GM12801 (cell line): ENCODE data around the gene FAM186B.

Experiments used
- TF ChIP-seq, protein P1 (sequence below): IDR thresholded peaks from one replicate; pipeline ENCODE4 v1.5.1; 2011; ENCODE audit warnings: control low read depth; ENCODE audit not compliant: insufficient read length; ENCODE audit errors: extremely low read depth

FAM186B gene

DNA sequence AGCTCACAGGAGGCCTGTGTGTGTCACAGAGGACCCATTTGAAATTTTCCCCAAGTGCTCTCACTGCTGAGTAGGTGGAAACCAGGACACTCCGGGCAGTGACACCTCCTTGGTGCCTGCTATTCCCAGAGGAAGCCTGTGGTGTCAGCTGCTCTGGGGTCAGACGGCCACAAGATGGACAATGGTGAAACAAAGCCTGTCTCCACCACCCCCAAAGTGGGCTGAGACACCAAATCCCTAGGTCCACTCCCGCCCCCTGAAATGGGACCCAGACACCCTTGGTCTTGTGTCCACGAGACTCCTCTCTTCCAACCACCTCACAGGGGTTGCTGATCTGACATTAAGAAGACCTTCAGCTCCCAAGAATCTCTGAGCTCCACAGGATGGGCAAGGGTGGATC, 59.6 kb downstream of the FAM186B start:
- TF ChIP-seq, protein P1, sequence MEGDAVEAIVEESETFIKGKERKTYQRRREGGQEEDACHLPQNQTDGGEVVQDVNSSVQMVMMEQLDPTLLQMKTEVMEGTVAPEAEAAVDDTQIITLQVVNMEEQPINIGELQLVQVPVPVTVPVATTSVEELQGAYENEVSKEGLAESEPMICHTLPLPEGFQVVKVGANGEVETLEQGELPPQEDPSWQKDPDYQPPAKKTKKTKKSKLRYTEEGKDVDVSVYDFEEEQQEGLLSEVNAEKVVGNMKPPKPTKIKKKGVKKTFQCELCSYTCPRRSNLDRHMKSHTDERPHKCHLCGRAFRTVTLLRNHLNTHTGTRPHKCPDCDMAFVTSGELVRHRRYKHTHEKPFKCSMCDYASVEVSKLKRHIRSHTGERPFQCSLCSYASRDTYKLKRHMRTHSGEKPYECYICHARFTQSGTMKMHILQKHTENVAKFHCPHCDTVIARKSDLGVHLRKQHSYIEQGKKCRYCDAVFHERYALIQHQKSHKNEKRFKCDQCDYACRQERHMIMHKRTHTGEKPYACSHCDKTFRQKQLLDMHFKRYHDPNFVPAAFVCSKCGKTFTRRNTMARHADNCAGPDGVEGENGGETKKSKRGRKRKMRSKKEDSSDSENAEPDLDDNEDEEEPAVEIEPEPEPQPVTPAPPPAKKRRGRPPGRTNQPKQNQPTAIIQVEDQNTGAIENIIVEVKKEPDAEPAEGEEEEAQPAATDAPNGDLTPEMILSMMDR: no peak

GRCh38 chr12:49543914-49544815, 61.3 kb downstream of the FAM186B start:
- TF ChIP-seq, protein P1: no peak

DNA sequence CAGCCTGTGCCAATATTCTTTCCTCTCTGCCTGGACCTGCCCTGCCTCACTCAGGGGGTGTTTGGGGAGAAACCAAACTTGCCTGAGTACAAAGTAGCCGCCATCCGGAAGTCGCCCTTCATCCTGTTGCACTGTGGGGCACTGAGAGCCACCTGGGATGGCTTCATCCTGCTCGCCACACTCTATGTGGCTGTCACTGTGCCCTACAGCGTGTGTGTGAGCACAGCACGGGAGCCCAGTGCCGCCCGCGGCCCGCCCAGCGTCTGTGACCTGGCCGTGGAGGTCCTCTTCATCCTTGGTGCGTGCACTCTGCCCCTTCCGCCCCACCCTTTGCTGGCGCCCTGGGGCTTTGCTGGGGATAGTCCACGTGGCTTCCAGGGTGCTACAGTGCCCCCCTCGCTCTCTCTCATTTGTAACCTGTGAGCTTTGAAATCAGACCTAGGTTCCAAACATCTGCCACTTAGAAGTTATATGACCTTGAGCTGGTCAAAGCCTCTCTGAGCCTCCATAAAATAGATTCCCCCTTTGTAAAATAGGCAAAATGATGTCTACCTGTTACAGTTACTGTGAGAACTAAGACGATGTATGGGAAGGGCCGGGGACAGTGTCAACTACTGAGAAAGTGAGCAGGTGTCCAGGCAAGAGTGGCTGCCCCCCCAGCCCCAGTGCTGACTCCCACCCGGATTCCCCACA, 62.1 kb downstream of the FAM186B start:
- TF ChIP-seq, protein P1: no peak

DNA sequence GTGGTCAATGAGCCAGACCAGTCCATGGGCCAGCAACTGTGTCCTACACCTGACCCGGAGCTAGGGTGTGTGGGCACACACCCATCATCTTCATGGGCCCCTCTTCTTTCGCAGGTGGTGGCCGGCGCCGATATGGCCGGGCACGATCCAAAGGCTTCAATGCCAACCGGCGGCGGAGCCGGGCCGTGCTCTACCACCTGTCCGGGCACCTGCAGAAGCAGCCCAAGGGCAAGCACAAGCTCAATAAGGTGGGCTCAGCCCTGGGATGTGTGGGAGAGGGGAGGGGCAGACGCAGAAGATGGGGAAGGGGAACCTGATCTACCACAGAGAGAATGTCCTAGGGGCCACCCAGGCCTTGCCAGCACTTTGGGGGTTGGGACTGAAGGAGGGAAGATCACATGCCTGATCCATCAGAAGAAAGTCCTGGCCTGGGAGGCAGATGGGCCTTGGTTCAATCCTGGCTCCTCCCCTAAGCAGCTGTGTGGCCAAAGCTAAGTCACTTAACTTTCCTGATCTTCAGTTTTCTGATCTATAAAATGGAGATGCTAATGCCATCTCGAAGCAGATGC, 62.8 kb downstream of the FAM186B start:
- TF ChIP-seq, protein P1: no peak

DNA sequence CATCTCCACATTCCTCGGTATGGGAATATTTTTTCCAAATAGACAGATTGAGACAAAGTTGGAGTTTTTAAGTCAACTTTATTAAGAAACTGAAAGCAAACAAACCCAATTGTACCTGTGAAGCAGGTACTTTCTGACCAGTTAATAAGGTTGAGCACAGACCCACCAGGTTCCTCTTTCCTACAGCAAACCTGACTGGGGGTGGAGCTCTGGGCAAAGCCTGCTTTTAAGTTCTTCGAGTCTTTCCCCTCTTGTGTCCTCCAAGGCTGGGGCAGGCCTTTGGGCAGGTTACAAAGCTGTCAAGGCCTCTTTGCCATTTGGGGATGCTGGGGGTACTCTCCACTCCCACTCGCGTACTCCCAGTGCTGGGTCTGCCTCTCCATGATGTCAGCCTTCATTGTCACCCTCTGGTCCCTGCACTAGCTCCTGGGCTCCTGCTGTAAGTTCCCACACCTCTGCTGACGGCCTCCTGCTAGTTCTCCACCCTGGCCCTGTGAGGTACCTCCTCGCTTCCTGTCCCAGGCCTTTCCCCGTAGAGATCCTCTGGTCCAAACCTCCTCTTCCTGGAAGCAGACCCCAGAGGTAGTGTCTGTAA, 63.4 kb downstream of the FAM186B start:
- TF ChIP-seq, protein P1: no peak

GRCh38 chr12:49541140-49541861, 64.1 kb downstream of the FAM186B start:
- TF ChIP-seq, protein P1: no peak
